SU-DHL-6 (cell line): Measurements from ENCODE around the gene PTPRH.

Experiments used
- H2AFZ ChIP-seq: fragments of 200-600 bp; sonication (generic); 2 replicates; pipeline ENCODE4 v1.6.1; 2014; ENCODE audit warnings: low read depth, mild to moderate bottlenecking, moderate library complexity, mixed read lengths, antibody characterized with exemption, low read length; ENCODE audit not compliant: severe bottlenecking
- H3F3A ChIP-seq: fragments of 200-600 bp; shearing (Covaris generic); 2 replicates; pipeline ENCODE4 v1.6.0; 2016; ENCODE audit warnings: antibody characterized with exemption, mild to moderate bottlenecking; ENCODE audit not compliant: insufficient read depth
- H3K27ac ChIP-seq: fragments of 200-600 bp; sonication (generic); 2 replicates; pipeline ENCODE4 v1.5.1; 2016; ENCODE audit warnings: low read depth, mild to moderate bottlenecking, low read length, moderate library complexity, mixed read lengths
- H3K27me3 ChIP-seq: fragments of 200-600 bp; sonication (generic), shearing (Covaris generic); 2 replicates; pipeline ENCODE4 v1.6.0; 2014; ENCODE audit warnings: mild to moderate bottlenecking, low read length
- H3K36me3 ChIP-seq: fragments of 200-600 bp; sonication (generic); 2 replicates; pipeline ENCODE4 v1.6.1; 2014; ENCODE audit warnings: mild to moderate bottlenecking, low read length, mixed read lengths
- H3K4me2 ChIP-seq: fragments of 300-600, 200-600 bp; shearing (Covaris generic), sonication (generic); 2 replicates; pipeline ENCODE4 v1.6.0; 2014; ENCODE audit warnings: low read length, low read depth, mild to moderate bottlenecking; ENCODE audit not compliant: poor library complexity, severe bottlenecking
- H3K4me3 ChIP-seq: fragments of 200-600 bp; sonication (generic); 2 replicates; pipeline ENCODE4 v1.5.1; 2014; ENCODE audit warnings: antibody characterized with exemption, low read length, mild to moderate bottlenecking, mixed read lengths; ENCODE audit not compliant: insufficient read depth, poor library complexity, severe bottlenecking
- H3K79me2 ChIP-seq: fragments of 200-600 bp; sonication (generic); 2 replicates; pipeline ENCODE4 v1.6.1; 2014; ENCODE audit warnings: mild to moderate bottlenecking, low read length, moderate library complexity; ENCODE audit not compliant: insufficient read depth
- H3K9ac ChIP-seq: fragments of 200-600 bp; sonication (generic); 2 replicates; pipeline ENCODE4 v1.7.0; 2014; ENCODE audit warnings: mild to moderate bottlenecking, low read length
- H3K9me2 ChIP-seq: fragments of 200-600 bp; sonication (generic); replicated peaks from 2 replicates; pipeline ENCODE4 v1.6.1; 2014; ENCODE audit warnings: low read length; ENCODE audit not compliant: insufficient read depth
- H3K9me3 ChIP-seq: fragments of 200-600 bp; sonication (generic); 2 replicates; pipeline ENCODE4 v1.6.1; 2014; ENCODE audit warnings: low read length, mixed read lengths; ENCODE audit not compliant: insufficient read depth
- H4K20me1 ChIP-seq: fragments of 200-600 bp; sonication (generic); 2 replicates; pipeline ENCODE4 v1.6.1; 2014; ENCODE audit warnings: low read depth, mild to moderate bottlenecking, antibody characterized with exemption, low read length, moderate library complexity, mixed read lengths
- CTCF ChIP-seq: fragments of 200-600 bp; sonication (generic); IDR thresholded peaks from one replicate; pipeline ENCODE4 v1.5.1; 2017; ENCODE audit warnings: antibody characterized with exemption, mild to moderate bottlenecking, low read length, moderate library complexity; ENCODE audit not compliant: insufficient read depth, poor library complexity, severe bottlenecking
- EZH2phosphoT487 ChIP-seq: fragments of 200-600 bp; sonication (generic), shearing (Covaris generic); conservative IDR thresholded peaks from 2 replicates; pipeline ENCODE4 v1.6.1; 2018; ENCODE audit warnings: mild to moderate bottlenecking, antibody characterized with exemption, low read length, moderate library complexity, mixed read lengths

The PTPRH gene

DNA sequence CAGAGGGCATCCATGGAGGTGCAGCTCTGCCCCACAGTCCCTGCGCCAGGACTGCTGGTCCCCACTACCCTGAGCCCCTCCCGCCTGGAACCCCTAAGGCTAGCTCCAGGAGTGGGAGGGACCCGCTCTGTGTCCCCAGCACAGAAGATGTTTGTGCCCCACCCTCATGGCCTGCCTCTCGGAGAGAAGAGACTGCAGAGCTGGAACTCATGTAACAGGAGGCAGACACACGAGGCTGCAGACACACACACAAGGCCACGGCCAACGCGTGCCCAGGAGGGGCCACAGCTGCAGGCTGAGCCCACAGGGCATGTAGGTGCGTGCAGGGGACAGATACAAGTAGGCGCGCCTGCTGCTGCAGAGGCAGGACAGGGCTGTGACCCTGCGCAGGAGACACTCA, 29.7 kb upstream of the PTPRH start:
- H3K36me3 ChIP-seq = peaks cover 11% of the 10 kb centered on the region
- TF ChIP-seq CTCF (no peak), EZH2phosphoT487 (no peak)
- H3K9me2 ChIP-seq = no peaks in the 10 kb centered on the region

DNA sequence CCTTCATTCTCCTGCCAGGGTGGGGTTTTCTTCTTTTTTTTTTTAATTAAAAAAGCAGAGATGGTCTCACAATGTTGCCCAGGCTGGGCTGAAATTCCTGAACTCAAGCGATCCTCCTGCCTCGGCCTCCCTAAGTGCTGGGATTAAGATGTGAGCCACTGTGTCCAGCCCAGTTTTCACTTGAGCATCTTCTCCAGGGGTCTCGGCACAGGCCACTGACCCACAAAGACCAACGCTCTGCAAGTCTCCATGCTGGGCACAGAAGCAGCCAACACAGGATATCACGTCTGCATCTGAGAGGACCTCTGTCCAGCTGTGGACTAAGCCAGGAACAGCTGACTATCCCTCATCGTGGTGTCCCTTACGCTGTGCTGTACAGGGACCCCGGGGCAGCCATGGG, 28.7 kb upstream of the PTPRH start:
- Histone ChIP-seq H3K27ac (no peak overlapping the region), H3K9ac (no peak overlapping the region), H3K9me3 (no peaks in the 10 kb centered on the region), H3K4me3 (no peak overlapping the region), H3F3A (no peaks in the 10 kb centered on the region), H3K36me3 (peaks cover 16% of the 10 kb centered on the region), H3K27me3 (no peaks in the 10 kb centered on the region), H3K9me2 (no peaks in the 10 kb centered on the region), H3K4me2 (no peak overlapping the region), H4K20me1 (no peaks in the 10 kb centered on the region), H3K79me2 (no peaks in the 10 kb centered on the region), H2AFZ (no peak overlapping the region)
- TF ChIP-seq CTCF (no peak), EZH2phosphoT487 (no peak)

More for the DNA sequence above, 29.7 kb upstream of the PTPRH start:
- Histone ChIP-seq H4K20me1 (no peaks in the 10 kb centered on the region), H3K79me2 (no peaks in the 10 kb centered on the region), H3K27me3 (no peaks in the 10 kb centered on the region), H3K9me3 (no peaks in the 10 kb centered on the region), H2AFZ (no peak overlapping the region), H3K9ac (no peak overlapping the region), H3F3A (no peaks in the 10 kb centered on the region), H3K27ac (no peak overlapping the region), H3K4me2 (no peak overlapping the region), H3K4me3 (no peak overlapping the region)

GRCh38 chr19:55232986-55233385, 23.7 kb upstream of the PTPRH start:
- Histone ChIP-seq H3K9ac (no peak overlapping the region), H3K9me3 (no peaks in the 10 kb centered on the region), H2AFZ (no peak overlapping the region), H3K79me2 (no peaks in the 10 kb centered on the region; the same call in 1 of the 2 replicates), H3F3A (no peaks in the 10 kb centered on the region), H4K20me1 (no peaks in the 10 kb centered on the region), H3K27ac (no peak overlapping the region), H3K4me3 (no peak overlapping the region), H3K4me2 (no peak overlapping the region), H3K27me3 (no peaks in the 10 kb centered on the region), H3K9me2 (no peaks in the 10 kb centered on the region), H3K36me3 (peaks cover 17% of the 10 kb centered on the region)
- TF ChIP-seq CTCF (no peak), EZH2phosphoT487 (no peak)

DNA sequence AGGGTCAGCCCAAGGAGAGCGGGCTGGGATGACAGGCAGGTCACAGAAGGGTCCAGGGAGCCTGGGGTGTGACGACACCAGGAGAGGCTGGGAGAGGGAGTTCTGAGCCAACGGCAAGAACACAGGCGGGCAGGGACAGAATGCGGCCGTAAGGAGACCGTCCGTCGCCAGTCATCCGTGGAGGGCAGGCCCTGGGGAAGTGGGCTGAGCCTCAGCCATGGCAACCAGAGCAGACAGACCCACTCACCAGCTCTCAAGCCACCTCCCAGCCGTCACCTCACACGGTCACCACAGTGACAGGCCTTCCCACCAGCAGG, 22.9 kb upstream of the PTPRH start:
- TF ChIP-seq EZH2phosphoT487 (no peak), CTCF (no peak)
- H3F3A ChIP-seq = no peaks in the 10 kb centered on the region
- H3K36me3 ChIP-seq = peaks cover 17% of the 10 kb centered on the region
- H2AFZ ChIP-seq = no peak overlapping the region
- no peak overlapping the region for H3K4me3 ChIP-seq
- no peaks in the 10 kb centered on the region for H3K9me2 ChIP-seq
- no peaks in the 10 kb centered on the region; the same call in 1 of the 2 replicates for H3K79me2 ChIP-seq
- H3K9me3 ChIP-seq = no peaks in the 10 kb centered on the region
- no peak overlapping the region for H3K4me2 ChIP-seq
- H3K27me3 ChIP-seq = no peaks in the 10 kb centered on the region
- H3K27ac ChIP-seq = no peak overlapping the region
- no peak overlapping the region for H3K9ac ChIP-seq
- no peaks in the 10 kb centered on the region for H4K20me1 ChIP-seq
